Neuronal stem cell (in vitro differentiated cells): ENCODE results near the gene BTBD8.
"Not testable (repeated sequence)": the region's sequence is repeated elsewhere in the genome, so short reads cannot be mapped to it uniquely, and the experiment has no call there.

Experiments
- DNase-seq: peaks from one replicate; pipeline ENCODE4 v3.0.0-alpha.2; 2013; ENCODE audit warnings: low spot score
- H2AFZ ChIP-seq: one replicate; pipeline ENCODE4 v1.6.1; 2013; ENCODE audit warnings: mild to moderate bottlenecking, low read length, inconsistent platforms
- H2AK5ac ChIP-seq: 2 replicates; pipeline ENCODE4 v1.6.1; 2013; ENCODE audit warnings: low read depth, mild to moderate bottlenecking, inconsistent platforms, low read length, moderate library complexity, mixed read lengths
- H2BK120ac ChIP-seq: 2 replicates; pipeline ENCODE4 v1.6.1; 2013; ENCODE audit warnings: low read depth, mild to moderate bottlenecking, inconsistent platforms, low read length, moderate library complexity, mixed read lengths
- H2BK12ac ChIP-seq: one replicate; pipeline ENCODE4 v1.6.1; 2013; ENCODE audit warnings: low read length, inconsistent platforms
- H2BK15ac ChIP-seq: 2 replicates; pipeline ENCODE4 v1.6.1; 2013; ENCODE audit warnings: mild to moderate bottlenecking, low read length, inconsistent platforms, mixed read lengths
- H2BK5ac ChIP-seq: one replicate; pipeline ENCODE4 v1.6.1; 2013; ENCODE audit warnings: inconsistent platforms, mild to moderate bottlenecking, low read length, moderate library complexity
- H3K14ac ChIP-seq: one replicate; pipeline ENCODE4 v1.6.1; 2013; ENCODE audit warnings: low read length, inconsistent platforms
- H3K18ac ChIP-seq: 2 replicates; pipeline ENCODE4 v1.6.1; 2013; ENCODE audit warnings: low read length, inconsistent platforms
- H3K23ac ChIP-seq: 2 replicates; pipeline ENCODE4 v1.6.1; 2013; ENCODE audit warnings: low read depth, mild to moderate bottlenecking, mixed read lengths, low read length, inconsistent platforms; ENCODE audit not compliant: poor library complexity
- H3K27ac ChIP-seq: replicated peaks from 3 replicates; pipeline ENCODE4 v1.5.1; 2013; ENCODE audit warnings: low read length, inconsistent platforms
- H3K27me3 ChIP-seq, 3 experiments: 2 replicates each; pipeline ENCODE4 v1.6.1; 2013; ENCODE audit warnings: low read length in 3 of 3, mild to moderate bottlenecking in 2 of 3, inconsistent platforms in 1 of 3, low read depth in 1 of 3, mixed read lengths in 1 of 3, moderate library complexity in 1 of 3; ENCODE audit not compliant: control insufficient read depth in 3 of 3, insufficient read depth in 3 of 3
- H3K36me3 ChIP-seq, 2 donors: replicated peaks in 1 of 2; 2 replicates each; pipeline ENCODE4 v1.6.1; 2013; ENCODE audit warnings: low read length in 2 of 2; ENCODE audit not compliant: control insufficient read depth in 2 of 2, insufficient read depth in 2 of 2
- H3K4ac ChIP-seq: 2 replicates; pipeline ENCODE4 v1.6.1; 2013; ENCODE audit warnings: inconsistent platforms, mild to moderate bottlenecking, low read length, moderate library complexity
- H3K4me1 ChIP-seq, 2 donors: 1 replicate in 1 of 2; 2 replicates in 1 of 2; pipeline ENCODE4 v1.6.1; 2013; ENCODE audit warnings: low read length in 2 of 2, low read depth in 1 of 2; ENCODE audit not compliant: control insufficient read depth in 2 of 2, insufficient read depth in 1 of 2
- H3K4me2 ChIP-seq: one replicate; pipeline ENCODE4 v1.6.1; 2013; ENCODE audit warnings: mild to moderate bottlenecking, low read length, inconsistent platforms; ENCODE audit not compliant: insufficient read depth, poor library complexity, severe bottlenecking
- H3K4me3 ChIP-seq, 2 donors: 2 replicates each; pipeline ENCODE4 v1.5.1; 2013; ENCODE audit warnings: low read length in 2 of 2, mild to moderate bottlenecking in 2 of 2, inconsistent platforms in 1 of 2, moderate library complexity in 1 of 2
- H3K79me1 ChIP-seq: one replicate; pipeline ENCODE4 v1.6.1; 2013; ENCODE audit warnings: low read depth, mild to moderate bottlenecking, inconsistent platforms, low read length, moderate library complexity
- H3K9ac ChIP-seq: one replicate; pipeline ENCODE4 v1.6.1; 2013; ENCODE audit warnings: mild to moderate bottlenecking, low read depth, low read length, inconsistent platforms; ENCODE audit not compliant: poor library complexity
- H3K9me3 ChIP-seq, 2 donors: replicated peaks in 1 of 2; 2 replicates each; pipeline versions ENCODE3 to v1.6.1; 2013; ENCODE audit warnings: low read length in 2 of 2, mild to moderate bottlenecking in 2 of 2, inconsistent platforms in 1 of 2, low read depth in 1 of 2, mixed read lengths in 1 of 2, moderate library complexity in 1 of 2; ENCODE audit not compliant: control insufficient read depth in 2 of 2, insufficient read depth in 1 of 2
- H4K8ac ChIP-seq: one replicate; pipeline ENCODE4 v1.6.1; 2013; ENCODE audit warnings: low read depth, mild to moderate bottlenecking, inconsistent platforms, low read length, moderate library complexity
- H4K91ac ChIP-seq: one replicate; pipeline ENCODE4 v1.6.1; 2013; ENCODE audit warnings: low read length, low read depth, mild to moderate bottlenecking, inconsistent platforms; ENCODE audit not compliant: poor library complexity
- WGBS, 2 donors: extraction: QIAGEN DNeasy Blood & Tissue Kit; methylation state at CpG; one replicate each; pipeline ENCODE4 v1.1.7; 2013; ENCODE audit warnings: missing lambda C conversion rate in 2 of 2, mixed read lengths in 1 of 2; ENCODE audit not compliant: insufficient read length in 2 of 2, insufficient replicate concordance in 1 of 2; ENCODE audit errors: extremely low coverage in 2 of 2; 5-methylcytosine and 5-hydroxymethylcytosine counted together

Gene BTBD8

GRCh38 chr1:92078077-92078476 lies 2.1 kb upstream of the BTBD8 start:
- not testable (repeated sequence) for H3K36me3 ChIP-seq, H3K4ac ChIP-seq, H4K8ac ChIP-seq, H3K4me1 ChIP-seq, H2AK5ac ChIP-seq, DNase-seq, H3K27ac ChIP-seq, H2BK15ac ChIP-seq, H2BK12ac ChIP-seq, H2BK5ac ChIP-seq, H3K4me3 ChIP-seq, H3K23ac ChIP-seq, H2BK120ac ChIP-seq, H3K9ac ChIP-seq, H3K9me3 ChIP-seq, H3K79me1 ChIP-seq, H3K4me2 ChIP-seq, H3K27me3 ChIP-seq, H3K18ac ChIP-seq, H2AFZ ChIP-seq, H3K14ac ChIP-seq, H4K91ac ChIP-seq
- no CpG with 5 or more reads among the region's 8 CpGs for WGBS, 2 donors

GRCh38 chr1:92079441-92079840 lies 704 bp upstream of the BTBD8 start:
- no peak overlapping the region for H3K23ac ChIP-seq
- H3K4me2 ChIP-seq, result no peak overlapping the region
- DNase-seq, result no peak
- peak overlapping the region in 1 of 2 donors; percentile 78 for H3K4me3 ChIP-seq
- no peak overlapping the region for H3K4ac ChIP-seq
- no peaks in the 10 kb centered on the region for H3K27me3 ChIP-seq
- no peak overlapping the region for H2BK120ac ChIP-seq
- no peak overlapping the region for H3K14ac ChIP-seq
- no peak overlapping the region for H2BK12ac ChIP-seq
- no peak overlapping the region for H3K18ac ChIP-seq
- no peaks in the 10 kb centered on the region for H3K79me1 ChIP-seq
- no CpG with 5 or more reads among the region's 7 CpGs for WGBS, 2 donors
- H2AFZ ChIP-seq, result peak overlapping the region; percentile 99
- no peak overlapping the region for H3K9ac ChIP-seq
- no peak overlapping the region for H2AK5ac ChIP-seq
- H2BK15ac ChIP-seq, result no peak overlapping the region
- H3K36me3 ChIP-seq, result no peaks in the 10 kb centered on the region
- H4K8ac ChIP-seq, result no peak overlapping the region
- no peaks in the 10 kb centered on the region for H3K4me1 ChIP-seq
- H2BK5ac ChIP-seq, result no peak overlapping the region
- H3K9me3 ChIP-seq, result peaks cover 0 to 3% of the 10 kb centered on the region in 2 donors
- H3K27ac ChIP-seq, result no peak overlapping the region
- H4K91ac ChIP-seq, result no peak overlapping the region

- Histone ChIP-seq H3K4me3 (peak overlapping the region; percentile 78 to 97), H4K91ac (no peak overlapping the region), H3K14ac (no peak overlapping the region), H3K9me3 (peaks cover 7 to 11% of the 10 kb centered on the region in 2 donors), H3K23ac (no peak overlapping the region), H3K4me1 (no peaks in the 10 kb centered on the region), H3K36me3 (no peaks in the 10 kb centered on the region), H3K9ac (no peak overlapping the region), H3K4ac (no peak overlapping the region), H4K8ac (no peak overlapping the region), H2AFZ (peak overlapping the region; percentile 99), H3K27ac (peak overlapping the region; percentile 83), H2BK5ac (no peak overlapping the region), H3K18ac (peak overlapping the region; percentile 19), H3K4me2 (peak overlapping the region; percentile 72), H2BK12ac (no peak overlapping the region), H2BK15ac (no peak overlapping the region), H2AK5ac (no peak overlapping the region), H2BK120ac (no peak overlapping the region), H3K79me1 (no peaks in the 10 kb centered on the region), H3K27me3 (no peaks in the 10 kb centered on the region)
- no peak for DNase-seq
- no CpG with 5 or more reads among the region's 4 CpGs for WGBS, 2 donors
These were observed 886 bp downstream of the BTBD8 start for GRCh38 chr1:92081031-92081430.

- Histone ChIP-seq H3K9ac (no peak overlapping the region), H2BK120ac (no peak overlapping the region), H2AK5ac (no peak overlapping the region), H3K4ac (no peak overlapping the region), H2AFZ (no peak overlapping the region), H3K4me2 (no peak overlapping the region), H4K91ac (no peak overlapping the region), H3K18ac (no peak overlapping the region), H2BK5ac (no peak overlapping the region), H3K4me1 (no peaks in the 10 kb centered on the region), H3K14ac (no peak overlapping the region), H4K8ac (no peak overlapping the region), H3K4me3 (no peak overlapping the region), H2BK15ac (no peak overlapping the region), H3K27me3 (no peaks in the 10 kb centered on the region), H2BK12ac (no peak overlapping the region), H3K27ac (no peak overlapping the region), H3K9me3 (peaks cover 9 to 20% of the 10 kb centered on the region in 2 donors), H3K36me3 (no peaks in the 10 kb centered on the region), H3K23ac (no peak overlapping the region), H3K79me1 (no peaks in the 10 kb centered on the region)
- no peak for DNase-seq
- WGBS, 2 donors, result no CpG with 5 or more reads among the region's 1 CpG
These were observed 4.5 kb downstream of the BTBD8 start for GRCh38 chr1:92084651-92085050.
